HEK293 (cell line): ENCODE data around the gene GJB2.

Source experiments
- CTCF ChIA-PET: fragments of 350-600 bp; formaldehyde crosslinking; extraction: SDS; loops from one replicate; lab custom pipeline; 2021; ENCODE audit warnings: antibody characterized with exemption; lab: Yijun Ruan, JAX
- POLR2A ChIA-PET: fragments of 300-600 bp; formaldehyde crosslinking; extraction: SDS; loops from one replicate; lab custom pipeline; 2020; ENCODE audit warnings: antibody characterized with exemption, inconsistent platforms; lab: Yijun Ruan, JAX
- H3K27ac ChIP-seq: fragments of 200-500 bp; sonication (Bioruptor generic); 2 replicates; pipeline ENCODE4 v1.5.1; 2014; ENCODE audit warnings: low read depth, low read length, control low read depth, inconsistent platforms; ENCODE audit errors: extremely low read depth
- H3K36me3 ChIP-seq, 2 experiments: fragments of 200-500 bp in 1 of 2; sonication (Bioruptor generic) in 1 of 2; 1 replicate in 1 of 2; 2 replicates in 1 of 2; pipeline ENCODE4 v1.5.1; 2014 to 2017; ENCODE audit warnings: inconsistent platforms in 2 of 2, low read length in 2 of 2; ENCODE audit not compliant: control insufficient read depth in 2 of 2, insufficient read depth in 1 of 2
- H3K4me1 ChIP-seq: fragments of 200-500 bp; sonication (Bioruptor generic); 2 replicates; pipeline ENCODE4 v1.5.1; 2014; ENCODE audit warnings: mild to moderate bottlenecking, low read length, inconsistent platforms; ENCODE audit not compliant: control insufficient read depth, insufficient read depth
- H3K4me3 ChIP-seq: 2 replicates; pipeline ENCODE4 v1.5.1; 2011; ENCODE audit warnings: low read depth, mild to moderate bottlenecking, control low read depth, low read length, moderate library complexity
- H3K9me3 ChIP-seq: fragments of 200-500 bp; sonication (Bioruptor generic); 2 replicates; pipeline ENCODE4 v1.5.1; 2014; ENCODE audit warnings: low read depth, low read length, inconsistent platforms; ENCODE audit not compliant: control insufficient read depth, insufficient read depth
- ELK4 ChIP-seq: IDR thresholded peaks from 2 replicates; pipeline ENCODE4 v1.6.1; 2011; ENCODE audit warnings: mild to moderate bottlenecking, low read depth, low read length, borderline replicate concordance
- GLI2 ChIP-seq: fragments of 450-650 bp; formaldehyde crosslinking; IDR thresholded peaks from 2 replicates; pipeline ENCODE4; 2017; ENCODE audit warnings: missing biosample characterization, missing genetic modification characterization, low read depth, borderline replicate concordance
- GLI4 ChIP-seq: fragments of 450-650 bp; formaldehyde crosslinking; IDR thresholded peaks from 2 replicates; pipeline ENCODE4 v1.5.1; 2016; ENCODE audit warnings: missing biosample characterization, missing genetic modification characterization
- PRDM10 ChIP-seq: fragments of 450-650 bp; formaldehyde crosslinking; IDR thresholded peaks from 2 replicates; pipeline ENCODE4 v1.5.1; 2016; ENCODE audit warnings: missing biosample characterization, missing genetic modification characterization
- ZBTB11 ChIP-seq: fragments of 450-650 bp; formaldehyde crosslinking; conservative IDR thresholded peaks from 2 replicates; pipeline ENCODE4 v1.5.1; 2016; ENCODE audit warnings: low read depth, missing biosample characterization, missing genetic modification characterization
- ZNF140 ChIP-seq: fragments of 450-650 bp; formaldehyde crosslinking; IDR thresholded peaks from 2 replicates; pipeline ENCODE4 v1.5.1; 2016; ENCODE audit warnings: missing biosample characterization, missing genetic modification characterization
- ZNF175 ChIP-seq: fragments of 450-650 bp; formaldehyde crosslinking; IDR thresholded peaks from 2 replicates; pipeline ENCODE4 v1.5.1; 2016; ENCODE audit warnings: missing biosample characterization, missing genetic modification characterization
- ZNF184 ChIP-seq: fragments of 450-650 bp; IDR thresholded peaks from 2 replicates; pipeline ENCODE4 v1.5.1; 2018; ENCODE audit warnings: missing biosample characterization, mild to moderate bottlenecking, missing genetic modification characterization
- ZNF621 ChIP-seq: fragments of 450-650 bp; formaldehyde crosslinking; IDR thresholded peaks from 2 replicates; pipeline ENCODE4 v1.5.1; 2017; ENCODE audit warnings: missing biosample characterization, missing genetic modification characterization
- ZNF664 ChIP-seq: fragments of 450-650 bp; formaldehyde crosslinking; IDR thresholded peaks from 2 replicates; pipeline ENCODE4 v1.5.1; 2016; ENCODE audit warnings: missing biosample characterization, missing genetic modification characterization
- ZNF837 ChIP-seq: fragments of 450-650 bp; formaldehyde crosslinking; IDR thresholded peaks from 2 replicates; pipeline ENCODE4 v1.5.1; 2016; ENCODE audit warnings: missing biosample characterization, missing genetic modification characterization
- ZSCAN16 ChIP-seq: fragments of 450-650 bp; formaldehyde crosslinking; IDR thresholded peaks from 2 replicates; pipeline ENCODE4 v1.5.1; 2016; ENCODE audit warnings: missing biosample characterization, missing genetic modification characterization
- ZSCAN18 ChIP-seq: fragments of 450-650 bp; formaldehyde crosslinking; IDR thresholded peaks from 2 replicates; pipeline ENCODE4 v1.5.1; 2016; ENCODE audit warnings: missing biosample characterization, missing genetic modification characterization
- TF ChIP-seq, protein P1 (sequence below): fragments of 450-650 bp; formaldehyde crosslinking; IDR thresholded peaks from 2 replicates; pipeline ENCODE4 v1.5.1; 2017; ENCODE audit warnings: missing biosample characterization, missing genetic modification characterization
- TF ChIP-seq, protein P2 (sequence below): fragments of 450-650 bp; formaldehyde crosslinking; IDR thresholded peaks from 2 replicates; pipeline ENCODE4 v1.5.1; 2016; ENCODE audit warnings: missing biosample characterization, missing genetic modification characterization
- TF ChIP-seq, protein P3 (sequence below): fragments of 450-650 bp; formaldehyde crosslinking; IDR thresholded peaks from 2 replicates; pipeline ENCODE4 v1.5.1; 2016; ENCODE audit warnings: missing biosample characterization, missing genetic modification characterization

The GJB2 gene

DNA sequence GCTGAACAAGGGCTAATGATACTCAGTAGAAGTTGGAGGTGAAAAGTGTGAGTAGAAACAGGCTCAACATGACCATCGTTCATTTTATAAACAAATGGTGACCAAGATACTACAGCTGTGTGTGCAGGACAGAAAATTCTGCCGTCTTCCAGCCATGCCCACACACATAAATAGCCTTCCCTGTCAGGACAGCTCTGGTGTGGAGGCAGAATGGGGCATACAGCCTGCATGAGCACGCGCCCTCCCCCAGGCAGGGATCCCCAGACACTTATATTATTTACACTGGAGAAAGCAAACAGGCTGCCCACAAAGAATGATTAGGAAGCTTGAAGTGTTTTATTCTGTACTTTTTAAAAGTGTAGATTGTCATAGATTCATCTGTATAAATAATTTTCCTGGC is 52.3 kb downstream of the GJB2 start:
- Histone ChIP-seq H3K27ac (no peak overlapping the region), H3K36me3 (peaks cover 0 to 4% of the 10 kb centered on the region in 2 experiments; a peak in 1 of 3 replicates), H3K4me1 (peaks cover 13% of the 10 kb centered on the region), H3K9me3 (no peaks in the 10 kb centered on the region), H3K4me3 (no peak overlapping the region)
- TF ChIP-seq ZNF664 (tag by site-specific recombination) (no peak), ZNF175 (tag by site-specific recombination) (no peak), ZNF184 (tag by site-specific recombination) (no peak), ZNF140 (tag by site-specific recombination) (no peak), ZBTB11 (tag by site-specific recombination) (no peak), PRDM10 (tag by site-specific recombination) (no peak), GLI2 (tag by site-specific recombination) (no peak), ZNF621 (tag by site-specific recombination) (no peak), GLI4 (tag by site-specific recombination) (no peak), ZSCAN16 (tag by site-specific recombination) (no peak), ZNF837 (tag by site-specific recombination) (no peak), ZSCAN18 (no peak), ELK4 (no peak)
- TF ChIP-seq, protein P1, sequence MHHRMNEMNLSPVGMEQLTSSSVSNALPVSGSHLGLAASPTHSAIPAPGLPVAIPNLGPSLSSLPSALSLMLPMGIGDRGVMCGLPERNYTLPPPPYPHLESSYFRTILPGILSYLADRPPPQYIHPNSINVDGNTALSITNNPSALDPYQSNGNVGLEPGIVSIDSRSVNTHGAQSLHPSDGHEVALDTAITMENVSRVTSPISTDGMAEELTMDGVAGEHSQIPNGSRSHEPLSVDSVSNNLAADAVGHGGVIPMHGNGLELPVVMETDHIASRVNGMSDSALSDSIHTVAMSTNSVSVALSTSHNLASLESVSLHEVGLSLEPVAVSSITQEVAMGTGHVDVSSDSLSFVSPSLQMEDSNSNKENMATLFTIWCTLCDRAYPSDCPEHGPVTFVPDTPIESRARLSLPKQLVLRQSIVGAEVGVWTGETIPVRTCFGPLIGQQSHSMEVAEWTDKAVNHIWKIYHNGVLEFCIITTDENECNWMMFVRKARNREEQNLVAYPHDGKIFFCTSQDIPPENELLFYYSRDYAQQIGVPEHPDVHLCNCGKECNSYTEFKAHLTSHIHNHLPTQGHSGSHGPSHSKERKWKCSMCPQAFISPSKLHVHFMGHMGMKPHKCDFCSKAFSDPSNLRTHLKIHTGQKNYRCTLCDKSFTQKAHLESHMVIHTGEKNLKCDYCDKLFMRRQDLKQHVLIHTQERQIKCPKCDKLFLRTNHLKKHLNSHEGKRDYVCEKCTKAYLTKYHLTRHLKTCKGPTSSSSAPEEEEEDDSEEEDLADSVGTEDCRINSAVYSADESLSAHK (tag by site-specific recombination), result no peak
- TF ChIP-seq, protein P2, sequence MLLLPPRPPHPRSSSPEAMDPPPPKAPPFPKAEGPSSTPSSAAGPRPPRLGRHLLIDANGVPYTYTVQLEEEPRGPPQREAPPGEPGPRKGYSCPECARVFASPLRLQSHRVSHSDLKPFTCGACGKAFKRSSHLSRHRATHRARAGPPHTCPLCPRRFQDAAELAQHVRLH (tag by site-specific recombination), result no peak
- TF ChIP-seq, protein P3, sequence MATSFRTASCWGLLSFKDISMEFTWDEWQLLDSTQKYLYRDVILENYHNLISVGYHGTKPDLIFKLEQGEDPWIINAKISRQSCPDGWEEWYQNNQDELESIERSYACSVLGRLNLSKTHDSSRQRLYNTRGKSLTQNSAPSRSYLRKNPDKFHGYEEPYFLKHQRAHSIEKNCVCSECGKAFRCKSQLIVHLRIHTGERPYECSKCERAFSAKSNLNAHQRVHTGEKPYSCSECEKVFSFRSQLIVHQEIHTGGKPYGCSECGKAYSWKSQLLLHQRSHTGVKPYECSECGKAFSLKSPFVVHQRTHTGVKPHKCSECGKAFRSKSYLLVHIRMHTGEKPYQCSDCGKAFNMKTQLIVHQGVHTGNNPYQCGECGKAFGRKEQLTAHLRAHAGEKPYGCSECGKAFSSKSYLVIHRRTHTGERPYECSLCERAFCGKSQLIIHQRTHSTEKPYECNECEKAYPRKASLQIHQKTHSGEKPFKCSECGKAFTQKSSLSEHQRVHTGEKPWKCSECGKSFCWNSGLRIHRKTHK (tag by site-specific recombination), result no peak
- CTCF ChIA-PET, result interaction anchor here (0.6 kb wide), 1 partner anchor 67 kb away, joined by 3 read pairs; no protein-coding TSS in a partner anchor
- POLR2A ChIA-PET, result no interaction called here
